ENCODE measurements around the gene MMGT1.

MMGT1 gene

GRCh38 chrX:135973548-135974278, at the start of gene MMGT1:
TSS of gene MMGT1 (minus strand) at chrX:135973988. CDS start at chrX:135973675, 313 bp downstream.
- peak; percentile 87 for DNase-seq

GRCh38 chrX:136021903-136022302, 48.1 kb upstream of the MMGT1 start:
- no peak for DNase-seq

GRCh38 chrX:136021160-136021559, 47.4 kb upstream of the MMGT1 start:
- no peak for DNase-seq

GRCh38 chrX:136019226-136019625, 45.4 kb upstream of the MMGT1 start:
- no peak for DNase-seq

GRCh38 chrX:136016881-136017280, 43.1 kb upstream of the MMGT1 start:
- no peak for DNase-seq

GRCh38 chrX:136015016-136015415, 41.2 kb upstream of the MMGT1 start:
- DNase-seq, result no peak

GRCh38 chrX:135988245-135988644, 14.5 kb upstream of the MMGT1 start:
- no peak for DNase-seq

GRCh38 chrX:135985973-135986310, 12.2 kb upstream of the MMGT1 start:
- no peak for DNase-seq

- peak; percentile 67 for DNase-seq
These were observed 11.6 kb upstream of the MMGT1 start, which contains the start of gene SLC9A6 for GRCh38 chrX:135985157-135985972. TSS of gene SLC9A6 (plus strand) at chrX:135985435. CDS start at chrX:135985659, 224 bp downstream.

- DNase-seq, result no peak
These were observed 11.0 kb upstream of the MMGT1 start for GRCh38 chrX:135984791-135985156.

- DNase-seq, result no peak
These were observed 10.5 kb upstream of the MMGT1 start for GRCh38 chrX:135984256-135984655.

- no peak for DNase-seq
These were observed 9.1 kb upstream of the MMGT1 start for GRCh38 chrX:135982860-135983259.

- no peak for DNase-seq
These were observed 7.9 kb upstream of the MMGT1 start for GRCh38 chrX:135981668-135982067.

GRCh38 chrX:135981010-135981409, 7.2 kb upstream of the MMGT1 start:
- no peak for DNase-seq

GRCh38 chrX:135977611-135978010, 3.8 kb upstream of the MMGT1 start:
- no peak for DNase-seq

GRCh38 chrX:135975421-135975820, 1.6 kb upstream of the MMGT1 start:
- DNase-seq, result no peak

- DNase-seq, result peak; percentile 75
These were observed 580 bp upstream of the MMGT1 start for GRCh38 chrX:135974279-135974856.

GRCh38 chrX:135973025-135973547, 702 bp downstream of the MMGT1 start:
- DNase-seq, result no peak

GRCh38 chrX:135951291-135951690, 22.5 kb downstream of the MMGT1 start:
- no peak for DNase-seq

GRCh38 chrX:135944486-135944885, 29.3 kb downstream of the MMGT1 start:
- DNase-seq, result no peak

GRCh38 chrX:135931644-135932487, 41.9 kb downstream of the MMGT1 start:
- DNase-seq, result peak; percentile 16

GRCh38 chrX:135927897-135928296, 45.9 kb downstream of the MMGT1 start:
- no peak for DNase-seq

- no peak for DNase-seq
These were observed 50.4 kb downstream of the MMGT1 start for GRCh38 chrX:135923353-135923752.
